H9 (cell line): ENCODE data around the gene CDNF. TPM values are rescaled to one million over a fixed set of nuclear protein-coding genes. Genes with fewer than 3 reads are reported as not detected.

Experiments used
- DNase-seq: peaks from one replicate; pipeline ENCODE4 v3.0.0-alpha.2; 2017
- H2AFZ ChIP-seq: one replicate; pipeline ENCODE4 v1.6.1; 2013; ENCODE audit warnings: mild to moderate bottlenecking, low read length, control low read depth, moderate library complexity
- H2AK5ac ChIP-seq: 2 replicates; pipeline ENCODE4 v1.6.1; 2013; ENCODE audit warnings: low read length, control low read depth, mixed read lengths; ENCODE audit not compliant: insufficient read length
- H2BK120ac ChIP-seq: one replicate; pipeline ENCODE4 v1.6.1; 2013; ENCODE audit warnings: low read depth, mild to moderate bottlenecking, low read length, control low read depth, inconsistent platforms; ENCODE audit not compliant: poor library complexity, severe bottlenecking
- H2BK12ac ChIP-seq: 2 replicates; pipeline ENCODE4 v1.6.1; 2013; ENCODE audit warnings: low read length, control low read depth, mixed read lengths, low read depth; ENCODE audit not compliant: insufficient read length
- H2BK15ac ChIP-seq: 2 replicates; pipeline ENCODE4 v1.6.1; 2013; ENCODE audit warnings: low read depth, low read length, control low read depth
- H2BK20ac ChIP-seq: one replicate; pipeline ENCODE4 v1.6.1; 2013; ENCODE audit warnings: low read depth, mild to moderate bottlenecking, low read length, control low read depth, inconsistent platforms; ENCODE audit not compliant: poor library complexity, severe bottlenecking
- H2BK5ac ChIP-seq: 2 replicates; pipeline ENCODE4 v1.6.1; 2013; ENCODE audit warnings: low read length, control low read depth, mixed read lengths; ENCODE audit not compliant: insufficient read length
- H3K14ac ChIP-seq: 2 replicates; pipeline ENCODE4 v1.6.1; 2013; ENCODE audit warnings: low read length, control low read depth; ENCODE audit not compliant: insufficient read depth
- H3K18ac ChIP-seq: 2 replicates; pipeline ENCODE4 v1.6.1; 2013; ENCODE audit warnings: low read depth, mild to moderate bottlenecking, mixed read lengths, low read length, control low read depth; ENCODE audit not compliant: insufficient read length
- H3K23ac ChIP-seq: 2 replicates; pipeline ENCODE4 v1.6.1; 2013; ENCODE audit warnings: low read length, control low read depth, mixed read lengths, low read depth; ENCODE audit not compliant: insufficient read length
- H3K23me2 ChIP-seq: 2 replicates; pipeline ENCODE4 v1.6.1; 2013; ENCODE audit warnings: low read depth, mild to moderate bottlenecking, mixed read lengths, low read length, control low read depth; ENCODE audit not compliant: insufficient read length, poor library complexity, severe bottlenecking
- H3K27ac ChIP-seq: 2 replicates; pipeline ENCODE4 v1.5.1; 2013; ENCODE audit warnings: low read length, control low read depth, mixed read lengths, low read depth; ENCODE audit not compliant: insufficient read length
- H3K27me3 ChIP-seq: 2 replicates; pipeline ENCODE4 v1.6.1; 2013; ENCODE audit warnings: low read length, control low read depth, inconsistent platforms; ENCODE audit not compliant: insufficient read depth
- H3K4ac ChIP-seq: 2 replicates; pipeline ENCODE4 v1.6.1; 2013; ENCODE audit warnings: low read depth, mild to moderate bottlenecking, control low read depth, inconsistent platforms, low read length, moderate library complexity
- H3K4me1 ChIP-seq: 2 replicates; pipeline ENCODE4 v1.6.1; 2013; ENCODE audit warnings: low read length, control low read depth, inconsistent platforms; ENCODE audit not compliant: insufficient read depth
- H3K4me2 ChIP-seq: 2 replicates; pipeline ENCODE4 v1.6.1; 2013; ENCODE audit warnings: low read length, control low read depth, mixed read lengths; ENCODE audit not compliant: insufficient read length, insufficient read depth
- H3K56ac ChIP-seq: 2 replicates; pipeline ENCODE4 v1.6.1; 2013; ENCODE audit warnings: low read depth, mild to moderate bottlenecking, mixed read lengths, low read length, control low read depth; ENCODE audit not compliant: insufficient read length
- H3K79me1 ChIP-seq: 2 replicates; pipeline ENCODE4 v1.6.1; 2013; ENCODE audit warnings: low read depth, mild to moderate bottlenecking, moderate library complexity, low read length, control low read depth, inconsistent platforms; ENCODE audit not compliant: insufficient read depth, poor library complexity, severe bottlenecking
- H3K79me2 ChIP-seq: 2 replicates; pipeline ENCODE4 v1.6.1; 2013; ENCODE audit warnings: low read length, control low read depth, inconsistent platforms; ENCODE audit not compliant: insufficient read depth
- H3K9ac ChIP-seq: 2 replicates; pipeline ENCODE4 v1.6.1; 2013; ENCODE audit warnings: low read length, control low read depth, mixed read lengths; ENCODE audit not compliant: insufficient read length; ENCODE audit errors: extremely low read depth
- H3K9me3 ChIP-seq: one replicate; pipeline ENCODE4 v1.6.1; 2013; ENCODE audit warnings: low read depth, low read length, inconsistent platforms; ENCODE audit not compliant: control insufficient read depth
- H3T11ph ChIP-seq: one replicate; pipeline ENCODE4 v1.6.1; 2013; ENCODE audit warnings: mild to moderate bottlenecking, low read length, control low read depth, inconsistent platforms
- H4K20me1 ChIP-seq: one replicate; pipeline ENCODE4 v1.6.1; 2013; ENCODE audit not compliant: control insufficient read depth, insufficient read length, insufficient read depth
- H4K5ac ChIP-seq: 2 replicates; pipeline ENCODE4 v1.6.1; 2013; ENCODE audit warnings: low read depth, mild to moderate bottlenecking, mixed read lengths, low read length, control low read depth; ENCODE audit not compliant: insufficient read length
- H4K8ac ChIP-seq: replicated peaks from 2 replicates; pipeline ENCODE4 v1.6.1; 2013; ENCODE audit warnings: low read length, control low read depth, mixed read lengths, low read depth; ENCODE audit not compliant: insufficient read length
- H4K91ac ChIP-seq: 2 replicates; pipeline ENCODE4 v1.6.1; 2013; ENCODE audit warnings: low read depth, mild to moderate bottlenecking, moderate library complexity, mixed read lengths, low read length, control low read depth; ENCODE audit not compliant: insufficient read length
- H3K27ac Mint-ChIP-seq, 3 experiments: 2 replicates in 2 of 3; 3 replicates in 1 of 3; pipeline ENCODE4 v1.8.0; 2020 to 2021; ENCODE audit warnings: mixed read lengths in 3 of 3, mild to moderate bottlenecking in 1 of 3, moderate library complexity in 1 of 3
- H3K27me3 Mint-ChIP-seq: 2 replicates; pipeline ENCODE4 v1.8.0; 2021; ENCODE audit warnings: low read depth, mild to moderate bottlenecking, moderate library complexity, mixed read lengths
- H3K36me3 Mint-ChIP-seq, 3 experiments: 2 replicates in 2 of 3; 3 replicates in 1 of 3; pipeline ENCODE4 v1.8.0; 2020 to 2021; ENCODE audit warnings: low read depth in 3 of 3, mixed read lengths in 3 of 3; ENCODE audit not compliant: insufficient read depth in 1 of 3
- H3K4me1 Mint-ChIP-seq, 2 experiments: 2 replicates each; pipeline ENCODE4 v1.8.0; 2020; ENCODE audit warnings: mixed read lengths in 2 of 2
- H3K4me3 Mint-ChIP-seq, 2 experiments: 2 replicates in 1 of 2; 3 replicates in 1 of 2; pipeline ENCODE4 v1.8.0; 2020 to 2021; ENCODE audit warnings: mild to moderate bottlenecking in 2 of 2, mixed read lengths in 2 of 2, moderate library complexity in 1 of 2
- H3K9me3 Mint-ChIP-seq, 2 experiments: 2 replicates in 1 of 2; 3 replicates in 1 of 2; pipeline ENCODE4 v1.8.0; 2020; ENCODE audit warnings: mild to moderate bottlenecking in 2 of 2, mixed read lengths in 2 of 2, moderate library complexity in 1 of 2
- CTCF ChIP-seq: fragments of 200-600 bp; sonication (generic); conservative IDR thresholded peaks from 3 replicates; pipeline ENCODE4 v1.8.0; 2021; ENCODE audit warnings: antibody characterized with exemption, mild to moderate bottlenecking
- WGBS: extraction: QIAGEN DNeasy Blood & Tissue Kit; methylation state at CpG from one replicate; pipeline ENCODE4 v1.1.7; 2013; ENCODE audit warnings: missing lambda C conversion rate, low lambda C conversion rate, mixed read lengths; ENCODE audit not compliant: insufficient read length; ENCODE audit errors: extremely low coverage; 5-methylcytosine and 5-hydroxymethylcytosine counted together
- total RNA-seq: library from RNA; stranded (reverse); gene quantifications from 2 replicates; pipeline ENCODE4 v1.2.1, GENCODE V29; 2021

CDNF gene
- total RNA-seq, 1 experiment from 2014 or later = 1.3 TPM

DNA sequence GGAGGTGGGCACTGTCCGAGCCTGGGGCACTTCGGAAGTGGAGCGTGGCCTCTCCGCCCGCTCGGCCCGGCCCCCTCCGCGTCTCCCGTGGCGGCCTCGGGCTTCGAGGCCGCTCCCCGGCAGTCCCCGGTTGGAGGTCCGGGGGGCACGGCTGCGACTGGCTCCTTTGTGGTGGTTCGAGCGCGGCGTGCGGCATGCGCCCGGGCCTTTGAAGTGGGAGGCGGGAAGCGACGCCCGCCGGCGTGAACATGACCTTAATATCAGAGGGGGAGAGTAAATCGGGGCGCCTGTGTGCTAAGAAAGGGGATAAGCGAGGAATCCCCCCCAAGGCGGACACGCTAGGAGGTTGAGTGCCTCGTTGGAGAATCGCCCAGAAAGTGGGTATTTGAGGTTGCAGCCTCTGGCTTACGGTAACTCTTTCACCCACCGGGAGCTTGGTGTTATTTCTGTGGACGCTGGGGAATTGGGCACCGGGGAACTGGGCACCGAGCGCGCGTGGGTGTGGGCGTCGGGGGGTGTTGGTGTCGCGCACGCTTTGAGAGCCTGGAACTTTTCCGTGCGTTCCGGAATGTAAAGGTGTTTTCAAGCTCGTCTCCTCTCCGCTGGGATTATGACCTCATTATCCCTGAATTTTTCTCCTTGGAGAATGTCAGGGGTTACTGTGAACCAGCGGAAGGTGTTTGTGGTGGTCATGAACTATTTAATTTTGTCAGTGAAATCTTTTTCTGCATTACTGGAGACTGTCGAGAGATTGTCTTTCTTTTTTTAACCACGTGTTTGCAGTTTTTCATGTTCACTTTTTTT is 41.5 kb upstream of the CDNF start:
- no peak overlapping the region for H4K5ac ChIP-seq
- H3K4me1 ChIP-seq = peaks cover 9% of the 10 kb centered on the region; the same call in 1 of the 2 replicates
- Mint-ChIP-seq H3K4me3 (peak overlapping the region; percentile 99), H3K4me1 (peaks cover 37 to 43% of the 10 kb centered on the region in 2 experiments), H3K27ac (peak overlapping the region; percentile 85 to 99 (median 98); a peak in 6 of 7 replicates), H3K9me3 (no peaks in the 10 kb centered on the region; a peak in 1 of 5 replicates), H3K36me3 (peaks cover 15 to 21% (median 17%) of the 10 kb centered on the region in 3 experiments; a peak in 6 of 7 replicates), H3K27me3 (no peaks in the 10 kb centered on the region)
- H3K79me2 ChIP-seq = peaks cover 33% of the 10 kb centered on the region; the same call in 1 of the 2 replicates
- no peak overlapping the region for H3K56ac ChIP-seq
- no CpG with 5 or more reads among the region's 60 CpGs for WGBS
- H4K20me1 ChIP-seq = no peaks in the 10 kb centered on the region
- H3K79me1 ChIP-seq = no peaks in the 10 kb centered on the region
- no peak overlapping the region for H3K27ac ChIP-seq
- no peaks in the 10 kb centered on the region for H3K27me3 ChIP-seq
- H3K4me2 ChIP-seq = peak overlapping the region; percentile 93
- peak overlapping the region; percentile 21 for H3K18ac ChIP-seq
- H3K14ac ChIP-seq = peak overlapping the region; percentile 98
- no peak overlapping the region for H3K23ac ChIP-seq
- H3K9ac ChIP-seq = peak overlapping the region; percentile 90
- no peak overlapping the region for H3T11ph ChIP-seq
- no peaks in the 10 kb centered on the region for H3K9me3 ChIP-seq
- no peak for DNase-seq
- no peak overlapping the region for H2AFZ ChIP-seq
- TF ChIP-seq CTCF = no peak
- H2BK5ac ChIP-seq = no peak overlapping the region
- no peak overlapping the region for H2BK12ac ChIP-seq
- peak overlapping the region; percentile 78 for H4K91ac ChIP-seq
- H2BK120ac ChIP-seq = no peak overlapping the region
- peak overlapping the region; percentile 45; the same call in 1 of the 2 replicates for H3K4ac ChIP-seq
- H4K8ac ChIP-seq = no peak overlapping the region
- peaks cover 4% of the 10 kb centered on the region for H3K23me2 ChIP-seq
- no peak overlapping the region for H2AK5ac ChIP-seq
- H2BK20ac ChIP-seq = no peak overlapping the region
- H2BK15ac ChIP-seq = no peak overlapping the region
